Myocyte (in vitro differentiated cells): Measurements from ENCODE around the gene DDN. TPM values are rescaled to one million over a fixed set of nuclear protein-coding genes. Genes with fewer than 3 reads are reported as not detected.

Experiments used
- DNase-seq: peaks from one replicate; pipeline ENCODE4 v3.0.0-alpha.2; 2012; ENCODE audit warnings: low read depth
- total RNA-seq: library from RNA; depleted of rRNA; stranded (reverse); fragments of >200 nt; gene quantifications from 2 replicates; pipeline ENCODE4 v1.2.3, GENCODE V29; 2014

DDN gene
- total RNA-seq, 1 donor from 2014 or later, result 12.3 TPM

DNA sequence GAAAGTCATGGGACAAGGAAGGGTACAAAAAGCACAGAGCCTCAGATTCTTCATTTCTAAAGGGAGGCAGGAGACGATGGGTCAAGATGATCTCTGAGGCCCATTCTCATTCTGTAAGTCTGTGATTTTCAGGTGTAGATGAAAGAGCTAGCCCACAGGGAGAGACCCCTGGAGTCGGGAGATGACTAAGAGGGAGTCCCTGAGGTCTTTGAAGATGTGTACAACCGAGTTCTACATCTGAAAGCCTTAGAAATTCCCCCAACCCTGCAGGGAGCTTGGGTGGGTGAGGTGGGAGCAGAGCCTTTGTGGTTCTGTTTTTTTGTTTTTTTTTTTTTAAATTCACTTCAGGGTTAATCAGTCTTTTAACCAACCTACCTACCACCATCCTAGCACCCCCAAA is 30.7 kb downstream of the DDN start:
- DNase-seq, result no peak

GRCh38 chr12:48967991-48968390 is 31.2 kb downstream of the DDN start:
- no peak for DNase-seq

- DNase-seq, result no peak
Observed at GRCh38 chr12:48966177-48966895, 32.8 kb downstream of the DDN start.

- DNase-seq, result peak; percentile 55
Observed at GRCh38 chr12:48965298-48965838, 33.8 kb downstream of the DDN start.

DNA sequence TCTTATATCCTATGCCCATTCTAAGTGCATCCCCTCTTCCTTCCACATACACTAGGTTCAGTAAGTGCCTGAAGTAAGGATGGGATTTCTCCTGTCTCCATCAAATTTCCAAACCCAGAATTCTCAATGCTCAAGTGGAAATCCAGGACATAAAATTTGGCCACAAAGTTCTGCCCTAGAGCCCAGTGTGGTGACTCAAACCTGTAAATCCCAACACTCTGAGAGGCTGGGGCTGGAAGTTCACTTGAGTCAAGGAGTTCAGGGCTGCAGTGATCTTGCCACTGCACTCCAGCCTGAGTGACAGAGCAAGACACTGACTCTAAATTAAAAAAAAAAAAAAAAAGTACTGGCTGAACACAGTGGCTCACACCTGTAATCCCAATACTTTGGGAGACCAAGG is 37.4 kb downstream of the DDN start:
- no peak for DNase-seq

DNA sequence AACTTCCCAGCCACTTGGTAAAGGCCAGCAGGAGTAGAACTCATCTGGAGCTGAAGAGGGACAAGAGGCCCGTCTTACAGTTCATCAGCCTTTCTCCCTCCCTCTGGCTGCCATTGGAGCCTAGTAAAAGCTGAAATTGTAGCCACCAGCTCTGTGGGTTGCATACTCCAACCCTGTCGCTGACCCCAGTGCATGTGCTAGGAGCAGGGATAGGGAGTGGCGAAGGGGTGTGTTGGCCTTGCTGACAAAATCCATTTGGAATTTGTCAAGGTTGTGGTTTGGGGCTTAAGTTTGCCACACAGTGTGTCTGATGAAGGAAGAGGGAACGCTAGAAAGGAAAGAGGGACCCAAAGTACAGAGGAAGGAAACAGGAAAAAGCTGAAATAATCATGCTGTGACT is 37.8 kb downstream of the DDN start:
- DNase-seq, result peak; percentile 92

DNA sequence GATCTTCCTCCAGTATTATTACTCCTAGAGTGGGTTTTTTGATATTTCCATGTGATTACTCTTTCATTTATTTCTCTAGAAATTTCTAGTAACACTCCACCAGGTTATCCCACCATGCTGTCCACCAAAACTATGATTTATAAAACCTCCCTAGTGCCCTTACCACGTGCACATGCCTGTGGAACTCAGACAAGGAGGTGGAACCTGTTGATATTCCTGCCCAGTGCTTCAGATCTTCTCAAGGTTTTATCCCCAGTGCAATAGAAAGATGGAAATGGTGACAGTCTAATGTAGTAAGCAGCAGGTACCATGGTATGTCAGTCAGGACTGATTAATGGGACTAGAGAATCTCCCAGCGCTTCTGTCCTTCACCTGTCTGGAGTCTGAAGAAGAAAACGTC is 38.3 kb downstream of the DDN start:
- no peak for DNase-seq

GRCh38 chr12:48958049-48958388 is 41.2 kb downstream of the DDN start:
- DNase-seq, result no peak

DNA sequence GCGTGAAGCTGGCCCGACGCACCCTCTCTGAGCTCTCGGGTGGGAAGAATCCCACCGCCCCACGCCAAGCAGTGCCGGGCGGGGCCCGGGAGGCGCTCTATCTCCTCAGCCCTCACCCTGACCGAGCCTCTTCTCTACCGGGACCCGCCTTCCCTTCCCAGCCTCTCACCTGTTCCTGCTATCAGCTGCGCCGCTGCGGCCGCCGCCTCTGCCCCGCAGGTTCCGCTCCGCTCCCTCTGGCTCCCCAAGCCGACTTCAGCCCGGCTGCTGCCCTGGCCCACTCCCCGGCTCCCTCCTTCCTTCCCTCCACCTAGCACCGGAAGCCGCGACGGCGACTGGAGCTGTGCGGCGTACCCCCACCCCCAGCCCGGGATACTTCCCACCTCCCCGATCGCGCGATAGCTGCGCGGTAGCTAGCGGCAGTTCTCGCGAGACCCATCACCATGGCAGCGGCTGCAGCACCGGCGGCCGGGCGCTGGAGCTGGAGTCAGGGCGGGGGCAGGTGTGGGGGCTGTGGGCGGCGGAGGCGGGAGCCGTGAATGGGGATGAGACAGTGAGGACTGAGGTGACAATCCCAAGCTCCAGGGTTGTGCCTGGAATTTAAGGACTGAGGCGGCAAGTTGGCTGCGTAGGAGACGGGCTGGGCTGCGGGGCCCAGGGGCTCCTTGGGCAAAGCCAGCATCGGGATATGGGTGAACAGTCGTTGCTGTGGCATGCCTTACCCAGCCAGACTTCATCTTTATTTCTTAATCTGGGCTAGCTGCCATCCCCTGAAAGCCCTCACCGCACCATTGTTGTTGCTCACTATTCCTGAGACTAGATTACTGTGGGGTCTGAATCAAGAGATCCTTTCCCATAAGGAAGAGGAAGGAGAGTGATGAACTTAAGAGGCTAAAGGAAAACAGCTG is 41.8 kb downstream of the DDN start, which contains the start of gene ARF3:
Gene ARF3, minus strand, starts transcription at position 347 of the 908 bp plus-strand sequence. CDS start 16,392 bp downstream, outside the sequence.
- peak; percentile 95 for DNase-seq

- peak; percentile 96 for DNase-seq
Observed at GRCh38 chr12:48956279-48957140, 42.7 kb downstream of the DDN start.

GRCh38 chr12:48954841-48955501 is 44.2 kb downstream of the DDN start:
- no peak for DNase-seq

DNA sequence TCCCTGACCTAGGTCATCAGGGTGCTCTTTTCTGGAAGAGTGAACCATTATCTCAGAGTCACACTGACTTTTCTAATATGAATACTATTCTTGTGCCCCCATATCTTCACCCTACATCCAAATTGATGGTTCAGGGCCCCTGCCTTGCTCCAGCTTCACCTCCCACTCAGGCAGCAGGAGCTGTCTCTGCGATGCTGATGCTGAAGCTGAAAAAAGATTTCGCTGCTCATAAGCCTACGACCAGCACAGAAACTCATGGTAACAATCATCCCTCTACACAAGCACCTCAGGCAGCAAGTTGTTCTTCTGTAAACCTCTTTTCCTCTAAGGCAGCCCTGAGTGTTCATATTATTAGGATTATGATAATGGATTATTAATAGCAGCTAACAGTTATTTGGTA is 45.1 kb downstream of the DDN start:
- DNase-seq, result no peak

GRCh38 chr12:48952691-48953090 is 46.5 kb downstream of the DDN start:
- no peak for DNase-seq

GRCh38 chr12:48947727-48948126 is 51.4 kb downstream of the DDN start:
- DNase-seq, result no peak

- no peak for DNase-seq
Observed at GRCh38 chr12:48946943-48947342, 52.2 kb downstream of the DDN start.

DNA sequence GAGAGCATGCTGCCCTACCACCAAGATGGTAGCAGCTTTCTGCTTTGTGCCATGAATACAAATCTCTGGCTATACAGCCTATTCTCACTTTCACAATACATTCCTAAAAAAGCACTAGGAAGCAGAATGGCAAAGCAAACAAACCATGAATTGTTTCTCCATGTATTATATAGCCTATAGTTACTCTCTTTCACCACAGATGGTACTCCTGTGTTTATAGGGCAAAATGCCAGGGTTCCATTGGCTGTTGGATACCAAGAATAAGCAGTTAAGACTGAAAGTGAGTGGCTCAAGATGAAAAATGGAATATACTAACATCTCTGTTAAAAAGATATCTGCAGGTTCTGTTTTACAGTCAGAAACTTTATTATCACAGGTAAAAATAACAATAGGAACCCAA is 53.0 kb downstream of the DDN start:
- DNase-seq, result no peak
